ENCODE measurements around the gene LRRC31. TPM values are rescaled to one million over a fixed set of nuclear protein-coding genes. Genes with fewer than 3 reads are reported as not detected.

LRRC31 gene
- total RNA-seq, 1 donor from 2014 or later: not detected

DNA sequence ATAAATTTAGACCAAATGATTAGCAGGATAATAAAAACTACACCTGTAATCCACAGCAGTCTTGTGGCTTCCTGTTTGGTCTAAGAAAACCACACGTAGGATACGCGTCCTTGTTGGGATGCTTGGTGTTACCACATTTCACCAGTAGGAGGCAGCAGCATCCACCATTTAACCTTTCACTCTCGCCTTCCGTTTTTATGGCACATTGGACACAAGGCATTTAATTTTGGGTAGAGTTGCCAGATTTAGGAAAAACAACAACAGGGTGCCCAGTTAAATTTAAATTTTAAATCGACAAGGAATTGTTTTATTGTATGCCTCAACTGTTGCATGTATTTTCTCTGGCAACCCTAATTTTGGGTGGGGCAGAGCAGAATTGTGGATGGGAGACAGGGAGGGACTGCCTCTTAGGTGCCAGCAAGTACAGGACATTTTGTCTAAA, 6.3 kb downstream of the LRRC31 start:
- DNase-seq (ENCODE audit: low spot score in 2 of 2): peak in 1 of 2 donors; percentile 74
- no peaks in the 10 kb centered on the region for H3K9me3 ChIP-seq
- intact Hi-C loops (cut with DNase I): loop anchor here (2.0 to 10.0 kb wide), 2 partner anchors 103 to 221 kb away; partner anchors contain the start of gene SEC62
- no peaks in the 10 kb centered on the region for H3K36me3 ChIP-seq
- no peak overlapping the region for H3K4me3 ChIP-seq
- H3K4me1 ChIP-seq: no peaks in the 10 kb centered on the region
- TF ChIP-seq, protein P1, sequence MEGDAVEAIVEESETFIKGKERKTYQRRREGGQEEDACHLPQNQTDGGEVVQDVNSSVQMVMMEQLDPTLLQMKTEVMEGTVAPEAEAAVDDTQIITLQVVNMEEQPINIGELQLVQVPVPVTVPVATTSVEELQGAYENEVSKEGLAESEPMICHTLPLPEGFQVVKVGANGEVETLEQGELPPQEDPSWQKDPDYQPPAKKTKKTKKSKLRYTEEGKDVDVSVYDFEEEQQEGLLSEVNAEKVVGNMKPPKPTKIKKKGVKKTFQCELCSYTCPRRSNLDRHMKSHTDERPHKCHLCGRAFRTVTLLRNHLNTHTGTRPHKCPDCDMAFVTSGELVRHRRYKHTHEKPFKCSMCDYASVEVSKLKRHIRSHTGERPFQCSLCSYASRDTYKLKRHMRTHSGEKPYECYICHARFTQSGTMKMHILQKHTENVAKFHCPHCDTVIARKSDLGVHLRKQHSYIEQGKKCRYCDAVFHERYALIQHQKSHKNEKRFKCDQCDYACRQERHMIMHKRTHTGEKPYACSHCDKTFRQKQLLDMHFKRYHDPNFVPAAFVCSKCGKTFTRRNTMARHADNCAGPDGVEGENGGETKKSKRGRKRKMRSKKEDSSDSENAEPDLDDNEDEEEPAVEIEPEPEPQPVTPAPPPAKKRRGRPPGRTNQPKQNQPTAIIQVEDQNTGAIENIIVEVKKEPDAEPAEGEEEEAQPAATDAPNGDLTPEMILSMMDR (IDR thresholded peaks at IDR 0.05): peak; percentile 75 to 90 (median 80)
- H3K27ac ChIP-seq: no peak overlapping the region
- H3K27me3 ChIP-seq: no peaks in the 10 kb centered on the region

DNA sequence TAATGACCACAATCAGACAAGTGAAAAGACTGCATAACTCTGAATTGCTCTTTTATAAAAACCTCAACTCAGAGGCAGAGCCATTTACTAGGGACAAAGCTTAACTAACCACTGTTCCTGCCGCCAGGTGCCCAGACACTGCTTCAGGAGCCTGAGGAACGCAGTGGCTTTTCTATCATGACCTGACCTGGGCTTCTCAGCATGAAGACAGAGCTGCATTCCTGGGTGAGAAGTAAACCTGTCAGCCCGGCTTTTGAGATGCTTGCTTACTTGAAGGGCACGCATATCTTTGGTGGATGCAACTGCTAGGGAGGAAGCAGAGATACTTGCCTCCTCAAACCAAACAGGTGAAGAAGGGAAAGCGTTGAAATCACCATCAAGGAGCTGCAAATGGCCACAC, 7.9 kb downstream of the LRRC31 start:
- no peak overlapping the region for H3K4me3 ChIP-seq
- H3K27ac ChIP-seq: no peak overlapping the region
- intact Hi-C loops (cut with DNase I): loop anchor here (2.0 to 10.0 kb wide), 2 partner anchors 105 to 223 kb away; partner anchors contain the start of gene SEC62
- no peak for DNase-seq (ENCODE audit: low spot score in 2 of 2)
- no peaks in the 10 kb centered on the region for H3K36me3 ChIP-seq
- H3K4me1 ChIP-seq: no peaks in the 10 kb centered on the region
- H3K27me3 ChIP-seq: no peaks in the 10 kb centered on the region
- H3K9me3 ChIP-seq: no peaks in the 10 kb centered on the region
- TF ChIP-seq, protein P1 (IDR thresholded peaks at IDR 0.05): no peak

DNA sequence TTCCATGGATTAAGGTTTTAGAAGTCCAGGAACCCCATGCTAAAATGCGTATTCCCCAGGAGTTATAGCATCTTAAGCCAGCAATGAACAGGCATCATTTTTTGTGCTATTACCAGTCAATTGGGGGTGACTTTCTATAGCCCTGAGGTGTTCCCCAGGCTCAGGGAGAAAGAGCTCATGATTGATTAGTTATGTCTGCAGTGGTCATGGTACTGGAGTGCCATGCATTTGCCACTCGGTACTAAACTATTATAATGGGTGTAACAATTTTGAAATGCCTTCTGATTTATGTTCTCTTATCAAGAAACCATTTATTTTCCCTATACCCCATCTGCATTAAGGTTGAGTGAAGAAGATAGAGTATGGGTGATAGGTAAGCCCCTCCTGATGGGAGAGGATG, 11.9 kb downstream of the LRRC31 start:
- Histone ChIP-seq H3K27me3 (no peaks in the 10 kb centered on the region), H3K9me3 (no peaks in the 10 kb centered on the region), H3K4me1 (no peaks in the 10 kb centered on the region), H3K36me3 (no peaks in the 10 kb centered on the region), H3K27ac (no peak overlapping the region), H3K4me3 (no peak overlapping the region)
- intact Hi-C loops (cut with DNase I): no loop called here
- DNase-seq (ENCODE audit: low spot score in 2 of 2): no peak
- TF ChIP-seq, protein P1 (IDR thresholded peaks at IDR 0.05): no peak

DNA sequence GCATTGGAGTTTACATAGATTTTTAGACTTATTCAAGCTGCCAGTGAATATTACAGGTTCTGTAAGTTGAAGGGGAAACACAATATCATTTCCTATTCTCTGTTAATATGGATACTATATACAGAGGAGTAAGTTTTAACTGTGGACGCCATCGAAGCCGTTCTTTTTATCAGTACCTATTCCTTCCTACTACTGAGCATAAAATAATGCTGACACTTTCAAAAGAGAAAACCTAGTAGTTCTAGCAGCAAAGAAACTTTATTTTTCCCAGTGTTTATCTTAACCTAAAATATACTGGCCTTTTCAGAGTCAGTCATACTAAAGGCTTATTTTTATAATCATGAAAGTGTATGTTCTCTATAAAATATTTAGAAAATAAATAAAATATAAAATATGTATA, 14.2 kb downstream of the LRRC31 start:
- H3K27me3 ChIP-seq: no peaks in the 10 kb centered on the region
- H3K27ac ChIP-seq: no peak overlapping the region
- H3K9me3 ChIP-seq: no peaks in the 10 kb centered on the region
- intact Hi-C loops (cut with DNase I): no loop called here
- H3K4me3 ChIP-seq: no peak overlapping the region
- DNase-seq (ENCODE audit: low spot score in 2 of 2): no peak
- no peaks in the 10 kb centered on the region for H3K36me3 ChIP-seq
- TF ChIP-seq, protein P1 (IDR thresholded peaks at IDR 0.05): no peak
- H3K4me1 ChIP-seq: no peaks in the 10 kb centered on the region

DNA sequence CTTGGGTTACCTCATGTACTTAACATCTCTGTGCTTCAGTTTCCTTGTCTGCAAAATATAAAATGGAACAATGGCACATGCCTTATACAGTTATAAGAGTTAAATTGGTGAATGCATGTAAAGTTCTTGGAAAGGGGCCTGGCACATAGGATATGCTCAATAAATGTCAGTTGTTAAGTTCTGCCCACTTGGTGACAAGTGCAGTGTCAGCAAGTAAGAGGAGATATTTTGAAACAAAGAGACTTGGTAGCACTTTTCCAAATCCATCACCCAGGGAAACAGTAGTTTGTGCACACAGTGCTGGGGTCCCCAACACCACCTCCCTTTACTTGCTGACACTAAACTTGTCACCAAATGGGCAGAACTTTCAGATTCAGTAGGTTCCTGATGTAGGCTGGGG, 19.1 kb downstream of the LRRC31 start:
- H3K27me3 ChIP-seq: no peaks in the 10 kb centered on the region
- no peak for DNase-seq (ENCODE audit: low spot score in 2 of 2)
- H3K36me3 ChIP-seq: no peaks in the 10 kb centered on the region
- no peak overlapping the region for H3K27ac ChIP-seq
- H3K4me1 ChIP-seq: no peaks in the 10 kb centered on the region
- no peak overlapping the region for H3K4me3 ChIP-seq
- intact Hi-C loops (cut with DNase I): no loop called here
- TF ChIP-seq, protein P1 (IDR thresholded peaks at IDR 0.05): no peak
- H3K9me3 ChIP-seq: no peaks in the 10 kb centered on the region

DNA sequence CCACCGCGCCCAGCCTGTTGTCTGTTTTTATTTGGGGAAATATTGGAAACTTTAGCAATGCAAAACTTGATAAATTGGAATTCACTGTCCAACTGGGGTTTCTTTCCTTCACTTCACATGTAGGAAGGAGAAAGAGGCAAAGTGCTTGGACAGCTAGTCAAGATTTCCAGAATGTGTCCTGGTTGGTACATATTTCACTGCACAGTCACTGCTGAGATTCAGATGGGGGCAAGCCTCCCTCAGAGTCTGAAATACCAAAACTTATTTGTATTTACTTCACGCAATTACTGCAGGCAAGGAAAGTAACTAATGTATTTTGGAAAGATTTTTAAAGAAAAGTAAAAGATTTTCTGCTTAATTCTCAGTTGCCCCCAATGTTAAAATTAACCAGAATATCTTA, 21.0 kb downstream of the LRRC31 start:
- intact Hi-C loops (cut with DNase I): no loop called here
- DNase-seq (ENCODE audit: low spot score in 2 of 2): no peak
- Histone ChIP-seq H3K4me1 (no peaks in the 10 kb centered on the region), H3K4me3 (no peak overlapping the region), H3K27ac (no peak overlapping the region), H3K27me3 (no peaks in the 10 kb centered on the region), H3K9me3 (no peaks in the 10 kb centered on the region), H3K36me3 (no peaks in the 10 kb centered on the region)
- TF ChIP-seq, protein P1 (IDR thresholded peaks at IDR 0.05): no peak

All from ascending aorta (tissue), 2 donors.